ENCODE data around the gene NDUFAF3. TPM values are rescaled to one million over a fixed set of nuclear protein-coding genes. Genes with fewer than 3 reads are reported as not detected.

The NDUFAF3 gene
- total RNA-seq, 2 donors from 2014 or later: 62.2 to 98.4 TPM

DNA sequence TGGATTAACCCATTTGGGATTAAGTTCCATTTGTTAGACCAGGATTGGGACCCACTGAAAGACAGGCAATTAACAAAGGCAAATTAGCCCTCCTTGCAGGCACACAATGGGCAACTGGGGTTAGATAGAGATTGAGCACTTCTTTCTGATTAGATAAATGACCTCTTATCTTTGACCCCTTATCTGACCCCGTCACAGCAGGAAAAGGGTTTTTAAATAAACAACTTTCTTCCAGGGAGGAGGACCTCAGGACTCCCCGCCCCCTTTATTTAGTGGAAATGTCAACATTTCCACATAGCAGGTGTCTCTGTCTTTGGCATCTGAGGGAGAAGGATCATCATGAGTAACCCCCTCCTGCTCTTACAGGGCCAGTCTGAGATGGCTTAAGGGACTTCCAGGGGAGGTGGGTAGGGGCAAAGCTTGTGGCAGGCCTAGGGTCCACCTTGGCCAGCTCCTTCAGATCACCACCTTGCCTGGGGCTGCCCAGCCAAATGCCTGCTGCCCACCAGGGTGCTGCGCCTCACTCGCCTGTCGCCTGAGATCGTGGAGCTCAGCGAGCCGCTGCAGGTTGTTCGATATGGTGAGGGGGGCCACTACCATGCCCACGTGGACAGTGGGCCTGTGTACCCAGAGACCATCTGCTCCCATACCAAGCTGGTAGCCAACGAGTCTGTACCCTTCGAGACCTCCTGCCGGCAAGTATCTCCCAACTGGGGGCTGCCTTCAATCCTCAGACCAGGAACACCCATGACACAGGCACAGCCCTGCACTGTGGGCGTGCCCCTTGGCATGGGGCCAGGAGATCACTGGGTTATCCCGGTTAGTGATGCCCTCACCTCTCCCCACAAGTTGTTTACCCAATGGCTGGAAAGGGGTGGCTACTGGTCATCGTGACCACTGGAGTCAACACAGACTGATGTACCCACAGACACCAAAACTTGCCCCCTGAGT lies 17.3 kb upstream of the NDUFAF3 start:
- intact Hi-C loops (cut with DNase I): no loop called here
- peak; percentile 84 for DNase-seq
- H3K36me3 ChIP-seq: no peaks in the 10 kb centered on the region
- no peaks in the 10 kb centered on the region for H3K27me3 ChIP-seq
- H3K9me3 ChIP-seq: no peaks in the 10 kb centered on the region
- H3K4me3 ChIP-seq: no peak overlapping the region
- no peak overlapping the region for H3K9ac ChIP-seq (ENCODE audit: low read depth in 2 of 2, low read length in 2 of 2)
- no peak overlapping the region for H3K27ac ChIP-seq
- no peak for TF ChIP-seq CTCF (IDR thresholded peaks at IDR 0.05)
- peaks cover 7% of the 10 kb centered on the region for H3K4me1 ChIP-seq

DNA sequence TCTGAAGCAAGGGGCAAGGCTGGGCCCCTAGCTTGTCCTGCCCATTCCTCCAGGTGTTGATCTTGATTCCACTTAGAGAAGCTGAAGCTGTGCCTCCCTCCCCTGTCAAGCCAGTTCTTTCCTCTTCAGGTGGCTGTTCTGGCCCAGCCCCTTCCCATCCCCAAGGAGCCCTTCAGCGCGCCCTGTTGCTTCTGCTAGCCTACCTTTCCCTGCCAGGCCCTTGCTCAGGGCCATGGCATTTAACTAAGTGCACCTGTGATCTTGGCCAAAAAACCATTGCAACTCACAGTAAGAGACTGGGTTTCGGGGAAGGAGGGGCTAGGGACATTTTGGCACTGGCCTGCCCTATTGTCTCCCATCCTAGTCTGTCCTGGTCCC lies 16.6 kb upstream of the NDUFAF3 start:
- Histone ChIP-seq H3K9me3 (no peaks in the 10 kb centered on the region), H3K4me3 (no peak overlapping the region), H3K36me3 (no peaks in the 10 kb centered on the region), H3K9ac (ENCODE audit: low read depth in 2 of 2, low read length in 2 of 2) (no peak overlapping the region), H3K4me1 (peaks cover 7% of the 10 kb centered on the region), H3K27ac (no peak overlapping the region), H3K27me3 (no peaks in the 10 kb centered on the region)
- DNase-seq: no peak
- intact Hi-C loops (cut with DNase I): no loop called here
- TF ChIP-seq CTCF (IDR thresholded peaks at IDR 0.05): no peak

GRCh38 chr3:49005998-49006397 lies 15.9 kb upstream of the NDUFAF3 start:
- Histone ChIP-seq H3K4me3 (no peak overlapping the region), H3K27ac (no peak overlapping the region), H3K9ac (ENCODE audit: low read depth in 2 of 2, low read length in 2 of 2) (peak overlapping the region; percentile 24 to 87), H3K27me3 (no peaks in the 10 kb centered on the region), H3K9me3 (no peaks in the 10 kb centered on the region), H3K4me1 (peaks cover 7% of the 10 kb centered on the region), H3K36me3 (no peaks in the 10 kb centered on the region)
- intact Hi-C loops (cut with DNase I): no loop called here
- TF ChIP-seq CTCF (IDR thresholded peaks at IDR 0.05): no peak
- DNase-seq: no peak

DNA sequence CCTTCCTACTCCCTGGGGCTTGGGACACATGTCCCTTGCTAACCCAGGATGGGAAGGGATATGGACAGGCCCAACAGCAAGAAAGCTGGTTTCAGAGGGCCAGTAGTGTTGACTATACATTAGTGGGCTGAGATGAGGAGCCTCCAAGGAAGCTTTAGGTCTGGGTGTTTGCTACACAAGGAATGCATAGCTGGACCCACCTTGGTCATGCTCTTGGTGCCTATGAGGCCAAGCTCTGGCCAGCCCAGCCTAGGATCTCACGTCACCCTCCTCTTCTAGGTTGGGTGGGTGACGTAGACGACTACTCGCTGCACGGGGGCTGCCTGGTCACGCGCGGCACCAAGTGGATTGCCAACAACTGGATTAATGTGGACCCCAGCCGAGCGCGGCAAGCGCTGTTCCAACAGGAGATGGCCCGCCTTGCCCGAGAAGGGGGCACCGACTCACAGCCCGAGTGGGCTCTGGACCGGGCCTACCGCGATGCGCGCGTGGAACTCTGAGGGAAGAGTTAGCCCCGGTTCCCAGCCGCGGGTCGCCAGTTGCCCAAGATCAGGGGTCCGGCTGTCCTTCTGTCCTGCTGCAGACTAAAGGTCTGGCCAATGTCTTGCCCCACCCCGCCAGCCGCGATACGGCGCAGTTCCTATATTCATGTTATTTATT lies 15.4 kb upstream of the NDUFAF3 start:
- Histone ChIP-seq H3K36me3 (no peaks in the 10 kb centered on the region), H3K27ac (peak overlapping the region; percentile 99), H3K9me3 (no peaks in the 10 kb centered on the region), H3K4me1 (peaks cover 7% of the 10 kb centered on the region), H3K9ac (ENCODE audit: low read depth in 2 of 2, low read length in 2 of 2) (peak overlapping the region; percentile 87), H3K4me3 (peak overlapping the region; percentile 78), H3K27me3 (no peaks in the 10 kb centered on the region)
- TF ChIP-seq CTCF (IDR thresholded peaks at IDR 0.05): no peak
- intact Hi-C loops (cut with DNase I): no loop called here
- peak; percentile 46 for DNase-seq

GRCh38 chr3:49007068-49007770 lies 14.7 kb upstream of the NDUFAF3 start, which contains the start of gene WDR6:
TSS of gene WDR6 (plus strand) at chr3:49007391. CDS start at chr3:49007432, 41 bp downstream.
- peak; percentile 39 for TF ChIP-seq CTCF (IDR thresholded peaks at IDR 0.05)
- Histone ChIP-seq H3K9ac (ENCODE audit: low read depth in 2 of 2, low read length in 2 of 2) (peak within 1 kb of the TSS; percentile 87 to 92), H3K36me3 (no peaks in the 10 kb centered on the region), H3K4me1 (peaks cover 7% of the 10 kb centered on the region), H3K27me3 (no peaks in the 10 kb centered on the region), H3K9me3 (no peaks in the 10 kb centered on the region), H3K27ac (peak within 1 kb of the TSS; percentile 99), H3K4me3 (peak within 1 kb of the TSS; percentile 78)
- intact Hi-C loops (cut with DNase I): no loop called here
- DNase-seq: peak; percentile 97

Measured in colonic mucosa (tissue), 4 donors.